HepG2 (cell line): ENCODE results near the gene UCN2. TPM values are rescaled to one million over a fixed set of nuclear protein-coding genes. Genes with fewer than 3 reads are reported as not detected.

Experiments used
- ADNP ChIP-seq: sonication (generic); formaldehyde crosslinking; IDR thresholded peaks from 2 replicates; pipeline ENCODE4 v1.4.0; 2020; ENCODE audit warnings: missing genetic modification reagents
- ARNT ChIP-seq: fragments of 450-650 bp; IDR thresholded peaks from 2 replicates; pipeline ENCODE4 v1.6.1; 2017
- GZF1 ChIP-seq: sonication (generic); formaldehyde crosslinking; IDR thresholded peaks from 2 replicates; pipeline ENCODE4 v1.5.1; 2020; ENCODE audit warnings: mild to moderate bottlenecking, missing genetic modification reagents
- KLF9 ChIP-seq: IDR thresholded peaks from 2 replicates; pipeline ENCODE4 v1.6.1; 2016; ENCODE audit warnings: low read depth
- MEF2D ChIP-seq: sonication (generic); formaldehyde crosslinking; IDR thresholded peaks from 2 replicates; pipeline ENCODE4 v1.5.1; 2020; ENCODE audit warnings: mild to moderate bottlenecking, missing genetic modification reagents
- NFE2L1 ChIP-seq: sonication (generic); formaldehyde crosslinking; IDR thresholded peaks from 2 replicates; pipeline ENCODE4 v1.4.0; 2020; ENCODE audit warnings: missing genetic modification reagents, mild to moderate bottlenecking, borderline replicate concordance
- NR3C1 ChIP-seq: sonication (generic); formaldehyde crosslinking; IDR thresholded peaks from 2 replicates; pipeline ENCODE4 v1.4.0; 2020; ENCODE audit warnings: missing genetic modification reagents
- NRL ChIP-seq: sonication (generic); formaldehyde crosslinking; IDR thresholded peaks from 2 replicates; pipeline ENCODE4 v1.5.0; 2020; ENCODE audit warnings: missing genetic modification reagents, mild to moderate bottlenecking, moderate library complexity, borderline replicate concordance
- PAX8 ChIP-seq: sonication (generic); formaldehyde crosslinking; IDR thresholded peaks from 2 replicates; pipeline ENCODE4 v1.8.0; 2022; ENCODE audit warnings: mild to moderate bottlenecking, missing genetic modification reagents, borderline replicate concordance
- RFXAP ChIP-seq: sonication (generic); formaldehyde crosslinking; IDR thresholded peaks from 2 replicates; pipeline ENCODE4 v1.4.0; 2020; ENCODE audit warnings: missing genetic modification reagents, borderline replicate concordance
- YY1 ChIP-seq: IDR thresholded peaks from 2 replicates; pipeline ENCODE4 v1.6.1; 2011; ENCODE audit warnings: low read length, low read depth, moderate library complexity, mild to moderate bottlenecking; ENCODE audit not compliant: insufficient read depth, insufficient replicate concordance
- ZBTB42 ChIP-seq: sonication (generic); formaldehyde crosslinking; IDR thresholded peaks from 2 replicates; pipeline ENCODE4 v1.5.0; 2020; ENCODE audit warnings: mild to moderate bottlenecking, missing genetic modification reagents
- ZNF24 ChIP-seq: fragments of 450-650 bp; IDR thresholded peaks from 2 replicates; pipeline ENCODE4 v1.6.1; 2017; ENCODE audit warnings: antibody characterized with exemption, mild to moderate bottlenecking
- ZNF331 ChIP-seq: sonication (generic); formaldehyde crosslinking; IDR thresholded peaks from 2 replicates; pipeline ENCODE4 v1.4.0; 2020; ENCODE audit warnings: missing genetic modification reagents
- ZNF607 ChIP-seq: sonication (generic); formaldehyde crosslinking; IDR thresholded peaks from 2 replicates; pipeline ENCODE4 v1.5.1; 2020; ENCODE audit warnings: missing genetic modification reagents, mild to moderate bottlenecking, borderline replicate concordance
- ZNF788 ChIP-seq: sonication (generic); formaldehyde crosslinking; IDR thresholded peaks from 2 replicates; pipeline ENCODE4 v1.5.0; 2020; ENCODE audit warnings: mild to moderate bottlenecking, missing genetic modification reagents, borderline replicate concordance
- polyA plus RNA-seq, 8 experiments: library from polyadenylated mRNA; depleted of rRNA in 3 of 8; stranded (reverse) in 7 of 8; unstranded in 1 of 8; fragments of >200 nt; fragmentation: Illumina TruSeq in 4 of 8; extraction: Trizol in 4 of 8; gene quantifications; 2 replicates each; pipeline versions ENCODE4 v1.2.1 to v1.2.3, GENCODE V29; 2011 to 2016; ENCODE audit warnings: low read depth in 4 of 8, missing spikeins in 1 of 8, mixed read lengths in 1 of 8; ENCODE audit not compliant: insufficient read depth in 1 of 8
- total RNA-seq, 5 experiments: library from RNA; depleted of rRNA; stranded (reverse); fragments of >200 nt; fragmentation: Illumina TruSeq; extraction: Trizol; gene quantifications; 2 replicates each; pipeline ENCODE4 v1.2.3, GENCODE V29; 2016; ENCODE audit warnings: low read depth in 1 of 5
- TF ChIP-seq, protein P1 (sequence below): sonication (generic); formaldehyde crosslinking; IDR thresholded peaks from 2 replicates; pipeline ENCODE4 v1.4.0; 2020; ENCODE audit warnings: mild to moderate bottlenecking, low read depth, missing genetic modification reagents
- TF ChIP-seq, protein P2 (sequence below): IDR thresholded peaks from 2 replicates; pipeline ENCODE4 v1.6.1; 2012; ENCODE audit warnings: inconsistent platforms
- TF ChIP-seq, protein P3 (sequence below), 2 experiments: sonication (generic) in 1 of 2; formaldehyde crosslinking in 1 of 2; IDR thresholded peaks; 2 replicates each; pipeline versions ENCODE4 v1.4.0 to v1.6.1; 2018 to 2020; ENCODE audit warnings: missing genetic modification reagents in 2 of 2, borderline replicate concordance in 1 of 2, low read depth in 1 of 2, mild to moderate bottlenecking in 1 of 2, missing biosample characterization in 1 of 2
- TF ChIP-seq, protein P4 (sequence below): sonication (generic); formaldehyde crosslinking; IDR thresholded peaks from 2 replicates; pipeline ENCODE4 v1.4.0; 2020; ENCODE audit warnings: mild to moderate bottlenecking, missing genetic modification reagents
- TF ChIP-seq, protein P5 (sequence below): fragments of 450-650 bp; IDR thresholded peaks from 2 replicates; pipeline ENCODE4 v1.6.1; 2016
- TF ChIP-seq, protein P6 (sequence below): sonication (generic); formaldehyde crosslinking; IDR thresholded peaks from 2 replicates; pipeline ENCODE4 v1.8.1; 2023; ENCODE audit warnings: mild to moderate bottlenecking, missing genetic modification reagents

UCN2 gene
- total and polyA plus RNA-seq, 2 of the 13 experiments (the other 11 are each of a cell fraction or from before 2014, with no cell fraction given), result 0.07 to 1.5 TPM

DNA sequence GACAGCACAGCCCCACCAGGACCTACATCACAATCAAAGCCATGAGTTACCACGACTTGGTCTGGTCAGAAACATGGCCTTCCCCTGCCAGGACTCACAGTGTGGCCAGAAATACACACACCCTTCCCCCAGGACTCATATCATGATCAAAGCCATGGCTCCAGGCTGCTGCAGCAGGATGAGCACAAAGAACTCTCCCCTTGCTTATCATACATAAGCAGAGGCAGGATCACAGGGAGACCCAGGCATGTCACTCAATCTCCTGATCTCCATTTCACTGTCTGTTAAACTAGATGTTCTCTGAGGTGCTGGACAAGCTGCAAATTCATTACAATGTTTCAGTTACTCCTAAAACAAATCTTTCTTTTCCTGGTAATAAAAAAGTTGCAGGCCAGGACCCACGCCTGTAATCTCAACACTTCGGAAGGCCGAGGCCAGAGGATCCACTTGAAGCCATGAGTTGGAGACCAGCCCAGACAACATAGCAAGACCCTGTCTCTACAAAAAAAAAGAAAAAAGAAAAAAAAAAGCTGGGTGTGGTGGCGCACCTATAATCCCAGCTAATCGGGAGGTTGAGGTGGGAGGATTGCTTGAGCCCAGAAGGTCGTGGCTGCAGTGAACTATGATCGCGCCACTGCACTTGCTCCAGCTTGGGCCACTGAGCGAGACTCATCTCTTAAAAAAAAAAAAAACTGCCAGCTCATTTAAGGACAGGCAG, 8.2 kb downstream of the UCN2 start (continued):
- TF ChIP-seq, protein P1, sequence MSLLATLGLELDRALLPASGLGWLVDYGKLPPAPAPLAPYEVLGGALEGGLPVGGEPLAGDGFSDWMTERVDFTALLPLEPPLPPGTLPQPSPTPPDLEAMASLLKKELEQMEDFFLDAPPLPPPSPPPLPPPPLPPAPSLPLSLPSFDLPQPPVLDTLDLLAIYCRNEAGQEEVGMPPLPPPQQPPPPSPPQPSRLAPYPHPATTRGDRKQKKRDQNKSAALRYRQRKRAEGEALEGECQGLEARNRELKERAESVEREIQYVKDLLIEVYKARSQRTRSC (CRISPR knock-in tag), result 0 out of 2 replicates have a peak, but pooled peaks have one; percentile 35
- TF ChIP-seq MEF2D (CRISPR knock-in tag), result no peak
- TF ChIP-seq, protein P2, sequence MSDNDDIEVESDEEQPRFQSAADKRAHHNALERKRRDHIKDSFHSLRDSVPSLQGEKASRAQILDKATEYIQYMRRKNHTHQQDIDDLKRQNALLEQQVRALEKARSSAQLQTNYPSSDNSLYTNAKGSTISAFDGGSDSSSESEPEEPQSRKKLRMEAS, result 0 out of 2 replicates have a peak, but pooled peaks have one; percentile 6
- no peak for TF ChIP-seq ZNF331 (CRISPR knock-in tag)
- TF ChIP-seq ZNF607 (CRISPR knock-in tag), result no peak
- TF ChIP-seq, protein P3, sequence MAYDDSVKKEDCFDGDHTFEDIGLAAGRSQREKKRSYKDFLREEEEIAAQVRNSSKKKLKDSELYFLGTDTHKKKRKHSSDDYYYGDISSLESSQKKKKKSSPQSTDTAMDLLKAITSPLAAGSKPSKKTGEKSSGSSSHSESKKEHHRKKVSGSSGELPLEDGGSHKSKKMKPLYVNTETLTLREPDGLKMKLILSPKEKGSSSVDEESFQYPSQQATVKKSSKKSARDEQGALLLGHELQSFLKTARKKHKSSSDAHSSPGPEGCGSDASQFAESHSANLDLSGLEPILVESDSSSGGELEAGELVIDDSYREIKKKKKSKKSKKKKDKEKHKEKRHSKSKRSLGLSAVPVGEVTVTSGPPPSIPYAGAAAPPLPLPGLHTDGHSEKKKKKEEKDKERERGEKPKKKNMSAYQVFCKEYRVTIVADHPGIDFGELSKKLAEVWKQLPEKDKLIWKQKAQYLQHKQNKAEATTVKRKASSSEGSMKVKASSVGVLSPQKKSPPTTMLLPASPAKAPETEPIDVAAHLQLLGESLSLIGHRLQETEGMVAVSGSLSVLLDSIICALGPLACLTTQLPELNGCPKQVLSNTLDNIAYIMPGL (CRISPR knock-in tag; IDR thresholded peaks at IDR 0.05; ENCODE audit: borderline replicate concordance in 1 of 2, low read depth in 1 of 2), result 0 out of 4 replicates have a peak, but pooled peaks of 1 of the 2 experiments have one; percentile 10
- TF ChIP-seq, protein P4, sequence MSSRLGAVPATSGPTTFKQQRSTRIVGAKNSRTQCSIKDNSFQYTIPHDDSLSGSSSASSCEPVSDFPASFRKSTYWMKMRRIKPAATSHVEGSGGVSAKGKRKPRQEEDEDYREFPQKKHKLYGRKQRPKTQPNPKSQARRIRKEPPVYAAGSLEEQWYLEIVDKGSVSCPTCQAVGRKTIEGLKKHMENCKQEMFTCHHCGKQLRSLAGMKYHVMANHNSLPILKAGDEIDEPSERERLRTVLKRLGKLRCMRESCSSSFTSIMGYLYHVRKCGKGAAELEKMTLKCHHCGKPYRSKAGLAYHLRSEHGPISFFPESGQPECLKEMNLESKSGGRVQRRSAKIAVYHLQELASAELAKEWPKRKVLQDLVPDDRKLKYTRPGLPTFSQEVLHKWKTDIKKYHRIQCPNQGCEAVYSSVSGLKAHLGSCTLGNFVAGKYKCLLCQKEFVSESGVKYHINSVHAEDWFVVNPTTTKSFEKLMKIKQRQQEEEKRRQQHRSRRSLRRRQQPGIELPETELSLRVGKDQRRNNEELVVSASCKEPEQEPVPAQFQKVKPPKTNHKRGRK, result no peak
- no peak for TF ChIP-seq NFE2L1 (CRISPR knock-in tag)
- no peak for TF ChIP-seq PAX8 (CRISPR knock-in tag)
- TF ChIP-seq YY1, result no peak
- no peak for TF ChIP-seq ADNP (CRISPR knock-in tag)
- no peak for TF ChIP-seq ZNF24
- no peak for TF ChIP-seq KLF9 (CRISPR knock-in tag)
- TF ChIP-seq ZBTB42 (CRISPR knock-in tag), result no peak
- TF ChIP-seq, protein P5, sequence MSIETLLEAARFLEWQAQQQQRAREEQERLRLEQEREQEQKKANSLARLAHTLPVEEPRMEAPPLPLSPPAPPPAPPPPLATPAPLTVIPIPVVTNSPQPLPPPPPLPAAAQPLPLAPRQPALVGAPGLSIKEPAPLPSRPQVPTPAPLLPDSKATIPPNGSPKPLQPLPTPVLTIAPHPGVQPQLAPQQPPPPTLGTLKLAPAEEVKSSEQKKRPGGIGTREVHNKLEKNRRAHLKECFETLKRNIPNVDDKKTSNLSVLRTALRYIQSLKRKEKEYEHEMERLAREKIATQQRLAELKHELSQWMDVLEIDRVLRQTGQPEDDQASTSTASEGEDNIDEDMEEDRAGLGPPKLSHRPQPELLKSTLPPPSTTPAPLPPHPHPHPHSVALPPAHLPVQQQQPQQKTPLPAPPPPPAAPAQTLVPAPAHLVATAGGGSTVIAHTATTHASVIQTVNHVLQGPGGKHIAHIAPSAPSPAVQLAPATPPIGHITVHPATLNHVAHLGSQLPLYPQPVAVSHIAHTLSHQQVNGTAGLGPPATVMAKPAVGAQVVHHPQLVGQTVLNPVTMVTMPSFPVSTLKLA, result no peak
- no peak for TF ChIP-seq NR3C1 (CRISPR knock-in tag)
- TF ChIP-seq RFXAP, result no peak
- no peak for TF ChIP-seq ARNT
- TF ChIP-seq, protein P6, sequence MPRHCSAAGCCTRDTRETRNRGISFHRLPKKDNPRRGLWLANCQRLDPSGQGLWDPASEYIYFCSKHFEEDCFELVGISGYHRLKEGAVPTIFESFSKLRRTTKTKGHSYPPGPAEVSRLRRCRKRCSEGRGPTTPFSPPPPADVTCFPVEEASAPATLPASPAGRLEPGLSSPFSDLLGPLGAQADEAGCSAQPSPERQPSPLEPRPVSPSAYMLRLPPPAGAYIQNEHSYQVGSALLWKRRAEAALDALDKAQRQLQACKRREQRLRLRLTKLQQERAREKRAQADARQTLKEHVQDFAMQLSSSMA (CRISPR knock-in tag), result no peak
- no peak for TF ChIP-seq ZNF788 (CRISPR knock-in tag)
- no peak for TF ChIP-seq GZF1
- no peak for TF ChIP-seq NRL (CRISPR knock-in tag)
